GM13976 (cell line): ENCODE measurements around the gene AGK.

Experiments used
- DNase-seq: peaks from one replicate; pipeline ENCODE4 v3.0.0; 2012; ENCODE audit warnings: low spot score
- CTCF ChIP-seq: IDR thresholded peaks from 2 replicates; pipeline ENCODE4 v1.5.1; 2012; ENCODE audit warnings: borderline replicate concordance, mild to moderate bottlenecking; ENCODE audit not compliant: insufficient read depth; ENCODE audit errors: extremely low read depth, missing control alignments, control extremely low read depth
- in situ Hi-C: fragments of 300-500 bp; cut with MboI; formaldehyde crosslinking; loops from one replicate; pipeline ENCODE4 v1.12.0; 2022; ENCODE audit warnings: low sequenced_read_pairs, mixed read lengths, inconsistent platforms; ENCODE audit not compliant: unreplicated experiment

Gene AGK

GRCh38 chr7:141612861-141613260 lies 61.7 kb downstream of the AGK start:
- no peak for TF ChIP-seq CTCF
- no peak for DNase-seq
- in situ Hi-C loops: no loop called here

- no peak for DNase-seq
- in situ Hi-C loops: no loop called here
- TF ChIP-seq CTCF: no peak
Measured at GRCh38 chr7:141617280-141617679, 66.1 kb downstream of the AGK start.

- no peak for DNase-seq
- in situ Hi-C loops: no loop called here
- TF ChIP-seq CTCF: no peak
Measured at GRCh38 chr7:141619745-141620144, 68.5 kb downstream of the AGK start.

- no peak for DNase-seq
- TF ChIP-seq CTCF: no peak
- in situ Hi-C loops: no loop called here
Measured at GRCh38 chr7:141624763-141625162, 73.6 kb downstream of the AGK start.

- no peak for DNase-seq
- in situ Hi-C loops: no loop called here
- no peak for TF ChIP-seq CTCF
Measured at GRCh38 chr7:141630621-141631020, 79.4 kb downstream of the AGK start.

GRCh38 chr7:141631525-141631924 lies 80.3 kb downstream of the AGK start:
- DNase-seq: no peak
- no peak for TF ChIP-seq CTCF
- in situ Hi-C loops: no loop called here

GRCh38 chr7:141634065-141634464 lies 82.9 kb downstream of the AGK start:
- in situ Hi-C loops: no loop called here
- no peak for TF ChIP-seq CTCF

More at GRCh38 chr7:141634065-141634464, 82.9 kb downstream of the AGK start:
- no peak for DNase-seq
